ENCODE data around the gene SPP1. TPM values are rescaled to one million over a fixed set of nuclear protein-coding genes. Genes with fewer than 3 reads are reported as not detected.

The SPP1 gene
- polyA plus RNA-seq, 3 donors = 0.08 TPM; not detected in 2

- Mint-ChIP-seq H3K9me3 (no peaks in the 10 kb centered on the region), H3K27me3 (ENCODE audit: low read depth in 3 of 3) (peaks cover 0 to 8% (median 0%) of the 10 kb centered on the region in 3 donors), H3K27ac (no peak overlapping the region), H3K4me1 (no peaks in the 10 kb centered on the region), H3K4me3 (no peak overlapping the region), H3K36me3 (no peaks in the 10 kb centered on the region)
- no peaks in the 10 kb centered on the region for H3K4me1 ChIP-seq (ENCODE audit: control insufficient read depth in 1 of 2, insufficient read depth in 2 of 2, low read length in 2 of 2)
- H3K9me3 ChIP-seq (replicated peaks in 1 of 2; ENCODE audit: control insufficient read depth in 1 of 2, insufficient read depth in 1 of 2, low read length in 2 of 2) = no peaks in the 10 kb centered on the region
- H3K79me2 ChIP-seq (ENCODE audit: insufficient read depth, low read length) = no peaks in the 10 kb centered on the region
- TF ChIP-seq CTCF (IDR thresholded peaks at IDR 0.05) = no peak
- no peak overlapping the region for H3K4me3 ChIP-seq (replicated peaks in 1 of 3; ENCODE audit: low read depth in 2 of 3, low read length in 3 of 3)
- intact Hi-C loops (cut with micrococcal nuclease) = no loop called here
- no peaks in the 10 kb centered on the region for H3K27me3 ChIP-seq (ENCODE audit: control insufficient read depth in 2 of 2, insufficient read depth in 2 of 2, low read length in 2 of 2)
- no peak overlapping the region for H2AFZ ChIP-seq (ENCODE audit: insufficient read depth, low read depth, low read length, poor library complexity, severe bottlenecking)
- WGBS (ENCODE audit: insufficient coverage) = no CpG with 5 or more reads among the region's 5 CpGs
- H4K20me1 ChIP-seq (ENCODE audit: insufficient read depth, low read length) = no peaks in the 10 kb centered on the region
- H3K9ac ChIP-seq (ENCODE audit: insufficient read depth, low read length, poor library complexity, severe bottlenecking) = no peak overlapping the region
- H3K27ac ChIP-seq (ENCODE audit: low read depth in 1 of 2, low read length in 2 of 2) = no peak overlapping the region
- no peak for DNase-seq
- no peak overlapping the region for H3K4me2 ChIP-seq (replicated peaks; ENCODE audit: extremely low read depth, low read length, poor library complexity, severe bottlenecking)
- H3K36me3 ChIP-seq (replicated peaks in 1 of 2; ENCODE audit: control insufficient read depth in 1 of 2, insufficient read depth in 2 of 2, low read length in 2 of 2) = no peaks in the 10 kb centered on the region
These were observed 12.9 kb upstream of the SPP1 start for GRCh38 chr4:87962398-87963146.

- Histone ChIP-seq H3K9ac (ENCODE audit: insufficient read depth, low read length, poor library complexity, severe bottlenecking) (no peak overlapping the region), H3K79me2 (ENCODE audit: insufficient read depth, low read length) (no peaks in the 10 kb centered on the region), H3K4me1 (ENCODE audit: control insufficient read depth in 1 of 2, insufficient read depth in 2 of 2, low read length in 2 of 2) (no peaks in the 10 kb centered on the region), H3K27ac (ENCODE audit: low read depth in 1 of 2, low read length in 2 of 2) (no peak overlapping the region), H2AFZ (ENCODE audit: insufficient read depth, low read depth, low read length, poor library complexity, severe bottlenecking) (no peak overlapping the region), H3K36me3 (replicated peaks in 1 of 2; ENCODE audit: control insufficient read depth in 1 of 2, insufficient read depth in 2 of 2, low read length in 2 of 2) (no peaks in the 10 kb centered on the region), H3K4me2 (replicated peaks; ENCODE audit: extremely low read depth, low read length, poor library complexity, severe bottlenecking) (no peak overlapping the region), H3K9me3 (replicated peaks in 1 of 2; ENCODE audit: control insufficient read depth in 1 of 2, insufficient read depth in 1 of 2, low read length in 2 of 2) (no peaks in the 10 kb centered on the region), H3K4me3 (replicated peaks in 1 of 3; ENCODE audit: low read depth in 2 of 3, low read length in 3 of 3) (no peak overlapping the region), H3K27me3 (ENCODE audit: control insufficient read depth in 2 of 2, insufficient read depth in 2 of 2, low read length in 2 of 2) (no peaks in the 10 kb centered on the region), H4K20me1 (ENCODE audit: insufficient read depth, low read length) (no peaks in the 10 kb centered on the region)
- intact Hi-C loops (cut with micrococcal nuclease) = no loop called here
- H3K27ac Mint-ChIP-seq = no peak overlapping the region
- WGBS (ENCODE audit: insufficient coverage) = 92% methylated on average over 18 of the region's 21 CpGs
- H3K4me1 Mint-ChIP-seq = no peaks in the 10 kb centered on the region
- no peaks in the 10 kb centered on the region for H3K9me3 Mint-ChIP-seq
- no peak for DNase-seq
- H3K27me3 Mint-ChIP-seq (ENCODE audit: low read depth in 3 of 3) = peaks cover 7 to 9% (median 7%) of the 10 kb centered on the region in 3 donors
- no peak for TF ChIP-seq CTCF (IDR thresholded peaks at IDR 0.05)
- no peak overlapping the region for H3K4me3 Mint-ChIP-seq
- H3K36me3 Mint-ChIP-seq = no peaks in the 10 kb centered on the region
These were observed 10.0 kb upstream of the SPP1 start for GRCh38 chr4:87965501-87965975.

Measured in CD14-positive monocyte (primary cell).